CD4-positive, alpha-beta T cell treated with Interleukin-4 for 4 hours (primary cell): ENCODE measurements around the gene ABCC12.
"Not testable (repeated sequence)": the region's sequence is repeated elsewhere in the genome, so short reads cannot be mapped to it uniquely, and the experiment has no call there.

ENCODE experiments used
- DNase-seq: peaks from one replicate; pipeline ENCODE4 v3.0.0-alpha.2; 2020

Gene ABCC12

DNA sequence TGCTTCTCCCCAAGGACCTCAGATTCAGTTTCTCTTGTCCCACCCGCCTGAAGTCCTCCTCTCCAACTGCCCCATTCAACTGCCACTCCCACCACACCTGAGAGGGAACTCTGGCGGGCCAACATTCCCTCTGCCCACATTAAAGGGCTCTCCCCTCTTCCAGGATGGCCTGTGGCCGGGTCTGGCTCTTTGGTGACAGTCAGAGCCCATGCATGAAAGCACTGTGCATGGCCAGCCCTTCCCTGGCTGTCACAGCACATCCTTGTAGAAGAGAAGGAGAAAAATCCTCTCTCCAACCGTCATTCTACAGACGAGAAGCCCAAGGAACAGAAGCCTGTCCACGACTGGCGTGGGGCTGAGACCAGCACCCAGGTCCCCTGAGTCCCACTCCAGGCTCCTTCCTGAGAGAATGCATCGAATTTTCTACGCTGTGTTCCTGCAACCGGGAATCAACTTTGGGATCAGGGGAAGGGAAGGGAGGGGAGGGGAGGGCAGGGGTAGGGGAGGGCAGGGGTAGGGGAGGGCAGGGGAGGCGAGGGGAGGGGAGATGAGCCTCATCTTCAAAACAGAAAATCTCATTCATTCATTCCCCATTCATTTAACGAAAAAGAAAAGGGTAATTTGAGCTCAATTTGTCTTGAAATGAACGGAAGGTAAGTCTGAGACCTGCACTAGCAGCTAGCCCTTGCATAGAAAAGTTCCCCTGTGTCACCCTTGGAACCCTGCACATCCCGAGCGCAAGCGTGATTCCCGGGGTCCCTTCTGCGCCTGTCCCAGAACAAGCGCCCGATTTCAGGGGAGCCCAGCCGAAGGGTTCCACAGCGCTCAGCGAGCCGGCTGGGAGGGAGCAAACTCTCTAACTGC lies at the start of gene ABCC12:
TSS of gene ABCC12 (minus strand) at position 68 of the 864 bp plus-strand sequence. CDS start 9,569 bp downstream, outside the sequence.
- no peak for DNase-seq

GRCh38 chr16:48204825-48205151 lies 49.0 kb upstream of the ABCC12 start:
- DNase-seq = no peak

DNA sequence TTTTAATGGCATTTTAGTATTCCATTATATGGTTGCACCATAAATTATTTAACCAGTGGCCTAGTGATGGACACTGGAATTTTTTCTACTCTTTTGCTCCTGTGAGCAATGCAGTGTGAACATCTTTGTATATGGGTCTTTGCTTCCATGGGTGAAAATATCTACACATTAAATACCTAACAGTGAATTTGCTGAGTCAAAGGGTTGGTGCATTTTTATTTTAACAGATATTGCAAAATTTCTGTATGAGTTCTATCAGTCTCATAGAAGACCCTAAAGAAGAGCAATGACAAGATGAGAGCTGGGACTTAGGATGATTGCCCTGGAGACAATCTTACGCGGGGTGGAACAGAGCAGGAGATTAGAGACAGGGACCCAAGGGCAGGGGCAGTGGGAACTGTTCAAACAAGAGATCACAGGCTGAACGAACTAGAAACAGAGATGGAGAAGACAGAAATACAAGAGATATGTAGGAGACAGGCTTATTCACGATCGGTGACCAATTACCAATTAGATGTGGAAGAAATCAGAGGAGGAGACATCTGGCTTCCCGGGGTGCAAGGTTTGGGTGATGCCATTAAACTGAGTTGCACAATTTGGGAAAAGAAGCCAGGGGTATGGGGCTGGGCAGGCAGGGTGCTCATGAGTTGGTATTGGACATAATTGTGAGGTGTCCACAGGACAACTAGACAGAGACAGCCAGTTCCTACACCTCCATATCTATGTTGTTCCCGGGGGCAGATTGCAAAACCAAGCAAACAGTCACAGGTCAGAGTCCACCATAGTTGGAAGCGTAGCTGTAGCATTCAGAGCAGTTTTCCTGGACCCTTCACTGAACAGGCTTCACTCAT lies 48.4 kb upstream of the ABCC12 start:
- DNase-seq = no peak

- DNase-seq = no peak
These were observed 45.9 kb upstream of the ABCC12 start for GRCh38 chr16:48201515-48202201.

DNA sequence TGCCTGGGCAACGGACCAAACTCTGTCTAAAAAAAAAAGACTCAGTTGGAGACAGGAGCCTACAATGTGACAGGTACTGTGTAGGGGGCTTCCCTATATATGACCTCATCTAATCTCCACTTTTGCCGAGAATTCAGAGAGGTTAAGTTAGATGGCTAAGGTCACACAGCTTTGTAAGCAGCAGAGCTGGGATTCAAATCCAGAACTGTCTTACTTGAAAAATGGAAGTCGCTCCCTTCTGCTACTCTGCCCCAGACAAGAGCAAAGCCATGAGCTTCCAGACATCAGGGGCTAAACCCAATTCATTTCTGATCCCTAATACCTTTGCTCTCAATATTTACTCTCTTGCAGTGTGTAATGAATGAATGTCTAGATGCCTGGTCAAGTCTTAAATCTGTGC lies 41.5 kb upstream of the ABCC12 start:
- no peak for DNase-seq

DNA sequence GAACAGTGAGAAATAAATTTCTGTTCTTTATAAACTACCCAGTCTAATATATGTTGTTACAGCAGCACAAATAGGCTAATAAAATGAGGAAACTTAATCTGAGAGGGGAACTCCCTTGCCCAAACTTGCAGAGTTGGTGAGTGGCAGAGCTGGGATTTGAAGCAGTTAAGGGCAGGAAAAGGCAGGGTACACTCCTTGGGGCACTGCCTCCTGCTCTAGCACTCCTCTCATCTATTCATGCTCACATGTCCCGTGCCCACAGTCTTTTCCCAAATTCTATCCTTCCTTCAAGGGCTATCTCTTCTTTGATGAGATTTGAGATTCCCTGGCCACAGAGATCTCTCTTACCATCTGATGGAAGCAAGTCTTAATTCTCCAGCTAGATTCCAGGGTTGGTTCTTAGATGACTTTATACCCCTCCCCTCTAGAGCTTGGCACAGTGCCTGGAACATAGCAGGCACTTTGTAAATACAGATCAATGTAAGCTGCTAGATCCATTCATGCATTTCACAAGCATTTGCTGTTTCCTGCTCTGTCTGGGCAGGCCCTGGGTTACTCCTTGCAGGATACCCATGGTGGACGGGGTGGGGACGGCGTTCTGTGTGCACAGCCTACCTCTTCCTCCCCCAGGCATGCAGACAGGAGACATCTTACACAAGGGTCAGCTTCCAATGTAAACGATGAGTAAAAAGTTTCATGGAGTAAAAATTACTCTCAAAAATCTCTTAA lies 39.2 kb upstream of the ABCC12 start:
- DNase-seq = no peak

DNA sequence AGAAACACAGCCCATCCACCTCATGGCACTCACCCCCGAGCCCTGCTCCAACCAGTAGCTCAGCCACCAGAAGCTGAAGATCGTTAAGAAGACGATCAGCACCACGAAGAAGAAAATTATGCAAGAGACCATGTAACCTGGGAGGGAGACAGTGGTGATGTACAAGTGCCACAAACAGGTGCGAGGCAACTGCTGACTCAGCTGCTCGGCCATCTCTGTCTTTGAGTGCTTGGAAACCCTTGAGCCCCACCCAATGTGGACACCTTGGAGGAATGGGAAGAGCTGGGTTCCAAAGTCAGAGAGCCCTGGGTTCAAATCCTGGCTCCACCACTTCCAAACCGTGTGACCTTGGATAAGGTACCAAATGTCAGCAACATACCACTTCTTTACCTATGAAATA lies 38.1 kb upstream of the ABCC12 start:
- DNase-seq = no peak

- peak; percentile 9 for DNase-seq
These were observed 32.8 kb upstream of the ABCC12 start for GRCh38 chr16:48188449-48189102.

GRCh38 chr16:48187779-48188178 lies 32.0 kb upstream of the ABCC12 start:
- DNase-seq = no peak

GRCh38 chr16:48184681-48185080 lies 28.9 kb upstream of the ABCC12 start:
- DNase-seq = no peak

DNA sequence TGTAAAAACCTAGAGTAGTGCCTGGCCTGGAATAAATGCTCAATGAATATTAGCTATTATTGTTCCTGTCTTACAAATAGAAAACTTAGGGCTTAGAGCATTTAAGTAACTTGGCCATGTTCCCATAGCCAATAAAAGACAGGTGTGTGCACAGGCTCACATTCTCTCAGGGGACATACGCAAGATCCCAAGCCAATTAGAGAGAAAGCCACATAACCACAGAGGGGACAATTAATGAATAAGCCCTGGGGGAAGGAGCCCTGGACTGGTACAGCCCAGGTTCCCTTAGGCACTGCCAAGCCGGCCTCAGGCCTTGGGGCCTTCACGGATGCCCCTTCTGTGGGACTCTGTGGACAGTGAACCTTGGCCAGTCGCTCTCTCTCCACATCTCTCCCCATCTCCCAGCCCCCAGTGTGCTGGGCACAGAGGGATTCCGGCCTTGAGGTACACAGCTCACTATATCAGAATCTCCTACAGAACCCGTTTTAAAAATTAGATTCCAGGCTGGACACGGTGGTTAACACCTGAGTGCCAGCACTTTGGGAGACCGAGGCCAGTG lies 27.3 kb upstream of the ABCC12 start:
- no peak for DNase-seq

GRCh38 chr16:48181746-48182520 lies 26.1 kb upstream of the ABCC12 start:
- DNase-seq = not testable (repeated sequence)

DNA sequence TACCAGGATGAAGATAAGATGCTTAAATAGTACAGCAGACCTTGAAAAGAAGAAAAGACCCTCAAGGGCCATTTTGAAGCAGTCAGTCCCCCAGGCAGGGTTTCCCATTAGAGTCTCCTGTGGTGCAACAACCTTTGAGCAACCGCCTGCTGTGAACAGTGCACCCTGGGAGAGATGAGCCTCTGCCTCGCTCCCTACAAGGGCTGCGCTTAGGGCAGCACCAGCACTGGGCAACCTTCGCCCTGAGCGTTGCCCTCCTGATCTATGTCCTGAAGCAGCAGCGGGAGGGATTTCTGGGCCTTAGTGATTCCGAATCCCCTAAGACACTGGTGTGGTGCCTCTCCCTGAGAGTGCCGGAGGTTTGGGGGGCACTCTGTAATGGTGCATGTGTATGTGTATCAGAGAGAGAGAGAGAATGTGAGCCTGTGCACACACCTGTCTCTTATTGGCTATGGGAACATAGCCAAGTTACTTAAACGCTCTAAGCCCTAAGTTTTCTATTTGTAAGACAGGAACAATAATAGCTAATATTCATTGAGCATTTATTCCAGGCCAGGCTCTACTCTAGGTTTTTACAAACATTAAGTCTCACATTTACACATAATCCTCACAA lies 25.2 kb upstream of the ABCC12 start:
- no peak for DNase-seq

DNA sequence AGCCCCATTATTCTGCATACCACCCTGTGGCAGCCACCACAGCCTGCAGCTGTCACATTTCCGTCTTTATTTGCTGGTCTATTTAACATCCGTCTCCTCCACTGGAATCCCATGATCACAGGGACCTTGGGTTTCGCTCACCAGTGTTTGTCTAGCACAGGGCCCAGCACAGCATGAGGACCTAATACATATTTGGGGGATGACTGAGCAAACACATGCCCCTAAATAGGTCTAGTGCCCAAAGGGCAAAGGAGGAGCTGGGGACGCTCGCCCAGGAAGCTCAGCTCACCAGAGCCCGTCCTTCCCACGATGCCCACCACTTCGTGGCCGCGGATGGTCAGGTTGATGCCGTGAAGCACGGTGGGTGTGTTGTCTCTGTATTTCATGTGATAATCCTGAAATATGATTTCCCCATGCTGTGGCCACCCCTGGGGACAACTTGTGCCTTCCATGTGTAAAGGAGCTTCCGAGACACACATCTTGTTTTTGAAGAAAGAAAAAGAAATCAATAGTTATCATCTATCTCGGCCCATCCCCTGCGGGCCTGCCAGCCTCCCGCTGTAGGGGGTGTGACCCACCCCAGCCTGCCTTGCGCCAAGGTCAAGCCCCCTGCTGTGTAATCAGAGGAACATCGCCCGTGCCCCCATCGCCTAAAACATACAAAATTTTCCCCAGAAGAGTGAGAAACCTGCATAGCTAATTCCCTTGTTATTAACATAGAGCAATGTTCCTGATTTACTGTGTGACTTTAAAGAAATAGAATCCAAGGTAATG lies 21.0 kb upstream of the ABCC12 start:
- no peak for DNase-seq

DNA sequence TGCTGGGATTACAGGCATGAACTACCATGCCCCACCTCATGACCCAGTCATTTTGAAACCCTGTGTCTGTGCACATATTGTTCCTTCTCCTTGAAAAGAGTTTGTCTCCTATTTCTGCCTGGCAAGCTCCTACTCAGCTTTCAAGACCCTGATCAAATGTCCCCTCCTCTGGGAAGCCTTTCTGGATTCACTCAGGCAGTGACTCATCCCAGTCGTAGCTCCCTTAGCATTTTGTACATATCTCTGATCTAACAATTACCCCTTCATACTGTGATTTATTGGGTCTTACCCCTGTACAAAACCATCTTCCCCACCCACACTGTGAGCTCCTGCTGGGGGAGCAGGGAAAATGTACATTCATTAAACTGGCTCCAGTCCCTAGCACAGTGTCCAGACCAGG lies 18.1 kb upstream of the ABCC12 start:
- no peak for DNase-seq

DNA sequence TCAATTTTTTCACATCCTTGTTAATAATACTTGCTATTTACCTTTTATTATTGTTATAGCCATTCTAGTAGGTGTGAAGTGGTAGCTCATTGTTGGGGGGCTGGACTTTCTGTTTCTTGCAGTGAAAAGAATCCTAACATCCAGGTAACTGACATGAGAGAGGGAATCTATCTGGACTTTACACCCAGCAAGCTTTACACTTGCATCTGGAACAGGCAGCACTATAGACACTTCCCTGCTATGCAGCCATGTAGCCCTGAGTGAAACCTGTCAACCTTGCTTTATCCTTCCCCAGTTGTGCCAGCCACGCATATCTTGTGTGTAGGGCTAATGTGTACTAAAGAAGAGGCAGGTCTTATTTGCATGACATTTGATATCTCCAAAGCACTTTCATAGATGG lies 16.9 kb upstream of the ABCC12 start:
- no peak for DNase-seq

- no peak for DNase-seq
These were observed 14.1 kb upstream of the ABCC12 start for GRCh38 chr16:48169896-48170295.

DNA sequence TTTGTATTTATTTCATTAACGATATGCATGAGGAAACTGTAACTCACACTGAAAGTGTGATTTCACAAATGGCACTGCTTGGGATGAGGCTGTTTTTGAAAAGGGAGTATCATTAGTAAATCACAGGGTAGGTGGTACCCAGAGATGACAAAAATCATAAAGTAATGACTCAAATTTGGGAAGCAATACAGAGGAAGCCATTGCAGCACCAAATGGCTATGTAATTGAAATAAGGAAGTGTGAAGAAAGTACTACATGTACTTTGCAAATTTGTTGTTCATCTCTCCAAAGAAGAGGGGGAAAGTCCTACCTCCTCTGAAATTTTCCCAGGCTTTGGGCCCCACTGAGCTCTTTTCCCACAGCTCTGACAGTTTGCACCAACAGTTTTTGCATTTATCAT lies 12.3 kb upstream of the ABCC12 start:
- DNase-seq = no peak

DNA sequence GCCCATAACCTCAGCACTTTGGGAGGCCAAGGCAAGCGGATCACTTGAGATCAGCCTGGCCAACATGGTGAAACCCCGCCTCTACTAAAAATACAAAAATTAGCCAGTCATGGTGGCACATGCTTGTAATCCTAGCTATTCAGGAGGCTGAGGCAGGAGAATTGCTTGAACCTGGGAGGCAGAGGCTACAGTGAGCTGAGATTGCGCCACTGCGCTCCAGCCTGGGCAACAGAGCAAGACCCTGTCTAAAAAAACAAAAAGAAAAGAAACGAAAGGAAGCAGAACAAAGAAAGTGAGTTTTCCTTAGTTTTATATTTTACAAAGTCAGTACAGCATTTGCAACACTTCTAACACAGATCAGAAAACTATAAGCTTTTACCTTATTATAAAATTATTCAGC lies 10.8 kb upstream of the ABCC12 start:
- not testable (repeated sequence) for DNase-seq
